KOPT-K1 (cell line): ENCODE data around the gene TEX2.
"Not testable (repeated sequence)": the region's sequence is repeated elsewhere in the genome, so short reads cannot be mapped to it uniquely, and the experiment has no call there.

Source experiments
- H3K27ac ChIP-seq: fragments of 200-600 bp; sonication (generic); 2 replicates; pipeline ENCODE4 v1.5.1; 2016; ENCODE audit warnings: antibody characterized with exemption, mild to moderate bottlenecking, low read depth, low read length; ENCODE audit not compliant: poor library complexity, severe bottlenecking
- H3K36me3 ChIP-seq: fragments of 200-600 bp; sonication (generic); 2 replicates; pipeline ENCODE4 v1.5.1; 2017; ENCODE audit warnings: antibody characterized with exemption, mild to moderate bottlenecking, low read length, moderate library complexity; ENCODE audit not compliant: insufficient read depth
- H3K9me3 ChIP-seq: fragments of 200-600 bp; sonication (generic); 2 replicates; pipeline ENCODE4 v1.5.1; 2017; ENCODE audit warnings: antibody characterized with exemption, low read length, mild to moderate bottlenecking; ENCODE audit not compliant: insufficient read depth, poor library complexity, severe bottlenecking

Gene TEX2

DNA sequence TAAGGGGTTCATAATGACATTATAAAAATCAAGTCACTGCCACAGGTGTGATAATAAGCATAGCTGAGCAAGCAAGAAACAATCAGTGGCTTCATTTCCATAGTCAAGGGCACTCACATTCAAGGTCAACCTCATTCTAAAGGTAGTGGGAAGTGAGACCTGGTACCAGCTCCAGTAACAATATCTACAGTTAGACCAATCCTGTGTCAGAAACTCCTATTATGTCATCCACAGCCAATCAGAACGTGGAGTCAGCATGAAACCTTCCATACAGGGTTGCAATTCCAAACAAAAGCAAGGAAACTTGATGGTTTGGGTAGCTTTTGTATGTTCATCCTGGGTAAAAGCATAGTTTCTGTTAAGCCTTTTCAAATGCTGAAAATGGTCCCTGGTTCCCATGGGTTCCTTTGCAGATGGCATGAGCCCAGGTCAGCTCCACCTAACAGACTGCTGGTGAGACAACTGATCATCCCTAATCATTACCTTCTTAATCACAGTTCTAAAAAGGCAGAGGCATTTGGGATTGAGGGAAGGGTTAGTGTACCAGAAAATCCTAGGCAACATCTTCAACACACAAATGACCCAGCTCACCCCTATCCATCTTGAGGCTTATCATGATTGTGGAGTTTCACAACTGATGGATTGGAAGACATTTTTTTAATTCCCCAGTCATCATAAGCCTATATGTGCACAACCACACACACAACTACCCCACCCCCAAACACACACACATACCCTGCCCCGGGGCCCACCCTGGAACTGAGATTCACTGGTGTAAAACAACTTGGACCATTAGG, 30.4 kb downstream of the TEX2 start:
- no peak overlapping the region for H3K27ac ChIP-seq
- H3K9me3 ChIP-seq: no peaks in the 10 kb centered on the region
- no peaks in the 10 kb centered on the region for H3K36me3 ChIP-seq

DNA sequence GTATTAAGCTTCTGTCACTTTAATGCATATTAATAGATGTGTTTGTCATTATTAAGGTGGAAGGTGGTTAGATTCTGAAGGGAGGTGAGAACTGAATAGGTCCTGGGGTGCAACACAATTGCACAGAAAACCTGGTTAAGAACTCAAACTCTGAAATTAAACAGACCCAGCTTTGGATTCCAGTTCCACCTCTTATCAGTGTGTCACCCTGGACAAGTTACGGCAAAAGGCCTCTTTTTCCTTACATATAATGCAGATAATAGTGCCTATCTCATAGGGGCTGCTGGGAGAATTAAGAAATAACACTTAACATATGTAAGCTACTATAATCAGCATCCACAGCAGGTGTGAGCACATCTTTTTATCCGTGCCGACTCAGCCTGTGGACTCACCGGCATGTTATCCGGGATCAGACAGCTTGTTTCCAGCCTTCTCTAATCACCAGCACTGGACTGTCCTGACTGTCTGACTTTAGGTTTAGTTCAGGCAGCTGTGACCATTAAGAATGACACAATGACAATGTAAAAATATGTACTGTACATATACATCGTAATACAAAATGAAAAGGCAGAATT, 31.4 kb downstream of the TEX2 start:
- H3K27ac ChIP-seq: no peak overlapping the region
- H3K36me3 ChIP-seq: no peaks in the 10 kb centered on the region
- no peaks in the 10 kb centered on the region for H3K9me3 ChIP-seq

DNA sequence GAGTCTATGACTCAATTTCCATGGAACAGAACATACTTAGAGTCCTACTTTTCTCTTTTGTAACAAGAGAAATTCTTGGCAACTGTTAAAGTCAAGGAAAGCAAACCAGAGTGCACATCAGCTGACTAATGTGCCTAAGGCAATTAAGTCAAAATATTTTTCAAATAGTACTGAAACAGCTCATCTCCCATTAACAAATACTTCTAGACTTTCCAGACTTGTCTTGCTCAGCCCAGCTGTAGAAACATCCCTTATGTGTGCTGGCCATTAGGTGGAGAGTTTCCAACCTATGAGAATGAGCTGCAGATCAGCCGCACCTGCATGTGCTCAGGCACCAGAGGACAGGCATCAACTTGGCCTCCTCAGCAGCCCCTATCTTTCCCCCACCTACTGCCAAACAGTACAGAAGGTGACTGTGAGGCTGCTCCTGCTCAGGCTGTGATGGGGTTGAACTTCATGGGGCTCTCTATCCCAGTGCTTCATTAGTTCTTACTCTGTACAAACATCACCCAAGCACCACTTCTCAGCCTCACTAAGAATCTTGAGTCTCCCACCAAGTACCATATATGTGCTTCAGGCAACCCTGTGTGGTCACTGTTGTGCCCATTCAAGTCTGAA, 32.2 kb downstream of the TEX2 start:
- Histone ChIP-seq H3K9me3 (no peaks in the 10 kb centered on the region), H3K36me3 (no peaks in the 10 kb centered on the region), H3K27ac (no peak overlapping the region)

DNA sequence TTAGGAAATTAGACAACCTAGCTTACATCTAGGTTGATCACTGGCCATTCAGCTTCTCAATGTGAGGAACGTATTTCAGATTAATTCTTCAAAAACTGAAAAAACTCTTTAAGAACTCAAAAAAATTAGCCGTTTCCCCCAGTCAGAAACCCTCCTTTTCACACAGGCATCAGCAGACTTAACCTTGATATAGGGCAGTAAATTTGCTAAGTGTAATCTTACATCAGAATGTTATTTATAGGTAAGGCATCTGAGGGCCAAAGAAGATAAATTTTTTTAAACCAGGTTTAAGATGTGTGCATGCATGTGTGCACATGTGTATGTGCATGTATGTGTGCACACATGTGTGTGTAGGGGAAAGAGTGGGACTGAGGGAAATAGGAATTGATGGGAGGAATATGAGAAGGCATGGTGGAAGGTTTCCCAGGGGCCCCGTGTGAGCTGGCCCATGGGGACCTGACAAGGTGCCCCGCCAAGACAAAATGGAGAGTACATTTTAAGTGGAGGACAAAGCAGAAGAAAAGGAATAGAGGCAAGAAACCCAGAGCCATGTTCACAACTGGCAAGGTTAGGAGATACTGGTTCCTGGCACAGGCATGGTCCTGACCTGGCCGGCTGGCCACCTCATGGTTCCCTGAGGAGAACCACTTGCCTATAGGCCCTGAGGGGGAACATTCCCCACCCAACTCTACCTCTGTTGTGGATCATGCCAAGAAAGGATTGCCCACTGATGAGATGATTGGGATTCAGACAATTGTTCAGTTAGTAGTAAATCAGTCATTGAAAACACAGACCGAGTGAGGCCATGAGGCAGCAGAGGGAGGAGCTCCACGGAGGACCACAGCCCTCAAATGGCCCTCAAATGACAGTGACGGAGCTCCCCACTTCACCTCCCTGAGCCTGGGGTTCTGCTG, 33.0 kb downstream of the TEX2 start:
- Histone ChIP-seq H3K9me3 (no peaks in the 10 kb centered on the region), H3K36me3 (no peaks in the 10 kb centered on the region), H3K27ac (no peak overlapping the region)

DNA sequence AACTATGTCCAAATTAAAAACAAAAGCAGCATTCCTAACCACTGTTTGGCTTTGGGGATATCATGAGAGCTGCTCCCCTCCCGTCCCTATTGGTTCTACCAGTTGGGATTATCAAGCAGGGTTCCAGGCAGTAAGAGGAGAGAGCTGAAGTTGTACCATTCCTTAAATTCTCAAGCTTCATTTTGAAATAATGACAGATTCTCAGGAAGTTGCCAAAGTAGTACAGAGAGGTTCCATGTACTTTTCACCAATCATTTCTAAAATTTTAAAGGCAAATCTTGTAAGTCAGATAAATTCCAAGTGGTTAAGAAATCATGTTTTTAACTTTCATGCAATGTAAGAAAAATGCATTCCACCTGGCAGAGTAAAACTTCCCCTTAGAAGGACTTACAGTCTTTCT, 36.9 kb downstream of the TEX2 start:
- H3K27ac ChIP-seq: no peak overlapping the region

DNA sequence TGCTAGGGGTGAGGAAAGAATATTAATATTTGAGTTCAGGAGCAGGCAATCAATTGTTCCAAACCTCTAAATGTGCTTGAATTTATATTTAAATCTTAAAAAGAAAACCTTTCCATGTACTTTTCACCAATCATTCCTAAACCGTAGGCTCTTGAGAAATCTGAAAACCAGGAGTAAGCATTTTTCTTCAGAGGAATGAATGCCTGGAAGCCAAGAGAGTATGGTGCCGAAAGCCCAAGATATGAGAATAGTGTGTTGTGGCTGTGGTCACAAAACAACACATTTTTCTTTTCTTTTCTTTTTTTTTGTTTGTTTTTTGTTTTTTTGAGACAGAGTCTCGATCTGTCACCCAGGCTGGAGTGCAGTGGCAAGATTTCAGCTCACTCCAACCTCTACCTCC, 37.6 kb downstream of the TEX2 start:
- Histone ChIP-seq H3K36me3 (no peaks in the 10 kb centered on the region), H3K27ac (no peak overlapping the region), H3K9me3 (no peaks in the 10 kb centered on the region)

More for the DNA sequence above, 36.9 kb downstream of the TEX2 start:
- Histone ChIP-seq H3K9me3 (no peaks in the 10 kb centered on the region), H3K36me3 (no peaks in the 10 kb centered on the region)

DNA sequence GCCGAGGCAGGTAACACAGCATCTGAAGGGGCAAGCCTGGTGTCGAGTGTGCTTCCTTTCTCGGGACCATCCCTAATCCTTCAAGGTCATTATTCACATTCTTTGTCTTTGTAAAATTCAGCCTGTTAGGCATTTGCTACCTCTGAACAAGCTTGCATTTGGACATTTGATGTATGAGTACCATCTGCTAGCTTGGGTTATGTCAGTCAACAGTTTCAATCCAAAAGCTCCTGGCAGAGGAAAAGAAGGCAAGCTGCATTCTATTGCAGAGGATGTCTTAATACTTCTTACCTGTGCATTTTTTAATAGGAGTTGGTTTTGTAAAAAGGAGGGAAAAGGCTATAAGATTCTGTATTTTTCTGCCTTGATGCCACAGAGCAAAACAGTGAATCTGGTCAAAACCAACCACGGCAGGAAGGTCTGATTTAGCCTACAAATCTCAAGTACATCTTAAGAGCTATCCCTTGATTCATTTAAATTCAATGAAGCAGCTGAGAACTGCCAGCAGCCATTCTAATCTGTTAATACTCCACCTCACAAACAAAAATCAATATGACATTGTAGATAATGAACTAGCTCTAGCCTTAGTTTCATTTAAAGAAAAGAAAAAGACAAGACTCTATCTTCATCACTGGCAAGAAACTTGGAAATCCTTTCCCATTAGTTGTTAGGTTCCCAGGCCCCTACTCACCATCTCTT, 39.0 kb downstream of the TEX2 start:
- H3K27ac ChIP-seq: no peak overlapping the region
- H3K36me3 ChIP-seq: no peaks in the 10 kb centered on the region
- H3K9me3 ChIP-seq: no peaks in the 10 kb centered on the region

DNA sequence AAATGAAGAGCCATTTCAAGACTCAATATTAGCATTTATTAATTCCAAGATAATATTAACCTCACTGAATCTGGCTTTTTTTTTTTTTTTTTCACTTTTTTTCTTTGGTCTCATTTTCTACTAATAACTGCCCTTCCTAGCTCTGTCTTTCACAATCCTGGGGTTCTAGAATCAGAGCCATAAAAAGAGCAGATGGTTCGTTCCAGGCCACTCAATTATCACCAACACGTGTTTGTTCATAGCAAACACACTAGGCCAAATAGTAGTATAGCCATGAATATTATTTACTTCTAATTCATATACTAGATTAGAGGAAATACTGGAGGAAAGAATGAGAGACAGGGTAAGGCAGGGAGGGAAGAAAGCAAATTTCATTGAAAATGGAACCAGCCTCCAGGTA, 39.8 kb downstream of the TEX2 start:
- no peaks in the 10 kb centered on the region for H3K36me3 ChIP-seq
- H3K9me3 ChIP-seq: no peaks in the 10 kb centered on the region
- H3K27ac ChIP-seq: no peak overlapping the region

DNA sequence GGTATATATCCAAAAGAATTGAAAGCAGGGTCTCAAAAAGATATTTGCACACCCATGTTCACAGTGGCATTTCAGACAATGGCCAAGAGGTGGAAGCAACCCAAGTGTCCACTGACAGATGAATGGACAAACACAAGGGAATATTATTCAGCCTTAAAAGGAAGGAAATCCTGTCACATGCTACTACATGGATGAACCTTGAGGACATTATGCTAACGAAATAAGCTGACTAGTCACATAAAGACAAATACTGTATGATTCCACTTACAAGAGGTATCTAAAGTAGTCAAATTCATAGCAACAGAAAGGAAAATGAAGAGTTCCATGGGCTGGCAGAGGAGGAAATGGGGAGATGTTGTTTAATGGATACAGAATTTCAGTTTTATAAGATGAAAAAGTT, 41.4 kb downstream of the TEX2 start:
- no peaks in the 10 kb centered on the region for H3K9me3 ChIP-seq
- no peaks in the 10 kb centered on the region for H3K36me3 ChIP-seq
- H3K27ac ChIP-seq: no peak overlapping the region

DNA sequence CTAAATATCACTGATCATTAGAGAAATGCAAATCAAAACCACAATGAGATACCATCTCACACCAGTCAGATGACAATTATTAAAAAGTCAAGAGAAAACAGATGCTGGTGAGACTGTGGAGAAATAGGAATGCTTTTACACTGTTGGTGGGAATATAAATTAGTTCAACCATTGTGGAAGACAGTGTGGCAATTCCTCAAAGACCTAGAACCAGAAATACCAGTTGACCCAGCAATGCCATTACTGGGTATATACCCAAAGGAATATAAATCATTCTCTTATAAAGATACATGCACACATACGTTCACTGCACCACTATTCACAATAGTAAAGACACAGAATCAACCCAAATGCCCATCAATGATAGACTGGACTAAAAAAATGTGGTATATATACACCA, 42.5 kb downstream of the TEX2 start:
- not testable (repeated sequence) for H3K9me3 ChIP-seq, H3K27ac ChIP-seq

DNA sequence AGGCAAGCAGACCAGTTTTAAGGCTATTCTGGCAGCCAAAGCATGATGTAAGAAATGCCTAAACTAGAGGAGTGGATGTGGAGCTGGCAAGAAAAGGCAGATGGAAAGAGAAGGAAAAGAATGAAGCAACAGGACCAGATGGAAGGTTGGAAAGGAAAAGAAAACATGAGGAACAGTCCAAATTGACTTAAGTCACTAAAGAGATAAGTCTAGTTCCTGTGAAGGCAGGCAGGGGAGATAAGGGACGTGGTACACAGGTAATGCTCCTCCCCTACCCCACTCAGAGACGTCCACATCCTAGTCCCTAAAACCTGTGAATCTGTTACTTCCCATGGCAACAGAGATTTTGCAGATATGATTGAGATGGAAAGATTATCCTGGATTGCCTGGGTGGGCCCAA, 43.5 kb downstream of the TEX2 start:
- H3K27ac ChIP-seq: no peak overlapping the region
- no peaks in the 10 kb centered on the region for H3K9me3 ChIP-seq
- no peaks in the 10 kb centered on the region for H3K36me3 ChIP-seq

More for the DNA sequence above, 42.5 kb downstream of the TEX2 start:
- H3K36me3 ChIP-seq: not testable (repeated sequence)

DNA sequence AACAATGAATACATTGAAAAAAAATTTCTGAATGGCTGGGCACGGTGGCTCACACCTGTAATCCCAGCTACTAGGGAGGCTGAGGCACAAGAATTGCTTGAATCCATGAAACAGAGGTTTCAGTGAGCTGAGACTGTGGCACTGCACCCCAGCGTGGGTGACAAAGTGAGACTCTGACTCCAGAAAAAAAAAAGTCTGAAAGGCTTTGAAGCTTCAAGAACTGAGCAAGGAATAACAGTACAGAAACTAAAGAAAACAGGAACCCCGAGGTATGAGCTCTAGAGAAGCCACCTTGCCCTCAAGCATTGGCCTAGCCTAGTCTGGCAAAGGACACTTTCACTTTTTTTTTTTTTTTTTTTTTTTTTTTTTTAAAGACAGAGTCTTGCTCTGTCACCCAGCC, 45.0 kb downstream of the TEX2 start:
- H3K36me3 ChIP-seq: peaks cover 11% of the 10 kb centered on the region
- no peaks in the 10 kb centered on the region for H3K9me3 ChIP-seq
- no peak overlapping the region for H3K27ac ChIP-seq

DNA sequence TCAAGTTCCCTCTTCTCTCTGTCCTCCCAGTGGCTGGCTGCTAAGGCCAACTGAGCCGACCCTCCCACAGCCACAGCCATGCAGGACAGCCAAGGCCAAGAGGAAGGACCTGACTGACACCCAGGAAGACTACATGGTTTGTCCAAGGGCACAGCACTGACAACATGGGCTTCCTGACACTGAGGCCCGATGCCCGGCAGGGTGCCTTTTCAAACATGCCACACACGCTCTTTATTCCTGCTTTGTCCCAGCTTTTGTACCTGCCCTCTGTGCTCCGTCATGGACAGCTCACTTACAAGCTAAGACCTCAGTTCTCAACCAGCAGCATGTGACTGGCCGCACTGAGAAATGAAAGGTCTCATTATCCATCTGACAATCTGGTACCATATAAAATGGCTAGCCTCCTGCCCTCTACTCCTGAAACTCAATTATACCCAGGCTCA, 45.8 kb downstream of the TEX2 start:
- no peaks in the 10 kb centered on the region for H3K9me3 ChIP-seq
- peaks cover 19% of the 10 kb centered on the region for H3K36me3 ChIP-seq
- no peak overlapping the region for H3K27ac ChIP-seq

DNA sequence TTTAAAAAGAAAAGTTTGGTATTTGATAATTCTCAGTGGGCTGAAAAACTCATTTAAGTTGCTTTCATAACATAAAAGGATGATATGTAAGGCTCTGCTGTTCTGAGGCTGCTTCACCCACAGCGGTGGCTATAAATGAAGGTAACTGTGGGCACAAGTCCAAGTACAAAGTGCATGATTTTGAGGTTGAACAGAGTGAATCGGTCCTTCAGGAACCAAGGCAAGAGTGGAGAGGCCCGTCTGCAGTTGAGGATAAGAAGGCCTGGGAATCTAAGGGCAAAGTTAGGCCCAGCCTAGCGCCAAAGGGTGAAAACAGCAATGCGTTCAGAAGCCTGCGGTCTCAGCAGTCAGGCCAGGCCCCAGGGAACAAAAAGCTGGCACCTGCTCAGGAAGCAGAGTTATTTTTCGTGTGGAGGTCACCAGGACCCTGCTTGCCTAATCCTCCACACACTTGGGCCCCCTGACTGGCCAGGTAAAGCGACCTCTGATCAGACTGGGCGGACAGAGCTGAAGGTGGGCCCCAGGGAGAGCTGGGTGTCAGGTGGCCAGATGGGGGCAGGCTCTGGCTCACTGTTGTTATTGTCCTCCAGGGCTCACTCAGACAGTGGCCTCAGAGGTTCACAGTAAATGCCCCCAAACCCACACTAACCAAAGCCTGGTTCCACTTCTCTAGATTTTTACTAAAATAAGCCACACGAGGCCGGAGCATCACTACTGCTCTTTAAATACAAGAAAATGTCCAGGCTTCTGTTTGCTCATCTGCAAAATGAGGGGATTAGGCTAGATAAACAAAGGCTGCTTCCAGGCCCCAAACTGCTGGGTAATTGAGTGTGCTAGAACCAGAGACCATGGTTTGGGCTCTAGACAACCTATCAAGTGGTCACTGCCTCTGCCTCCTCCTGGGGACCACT, 46.5 kb downstream of the TEX2 start:
- Histone ChIP-seq H3K9me3 (no peaks in the 10 kb centered on the region), H3K27ac (no peak overlapping the region), H3K36me3 (peaks cover 25% of the 10 kb centered on the region)
